Left renal pelvis (tissue), 4 donors: ENCODE measurements around the gene CCNI2. TPM values are rescaled to one million over a fixed set of nuclear protein-coding genes. Genes with fewer than 3 reads are reported as not detected.

Experiments used
- DNase-seq, 4 donors: peaks; one replicate each; pipeline ENCODE4 v3.0.0-alpha.2; 2013; ENCODE audit warnings: low read depth in 4 of 4, low spot score in 3 of 4
- polyA plus RNA-seq, 4 donors: library from polyadenylated mRNA; unstranded; fragments of 120-200 nt; gene quantifications; one replicate each; pipeline ENCODE4 v1.2.1, GENCODE V29; 2013; ENCODE audit not compliant: insufficient read length in 4 of 4

CCNI2 gene, protein sequence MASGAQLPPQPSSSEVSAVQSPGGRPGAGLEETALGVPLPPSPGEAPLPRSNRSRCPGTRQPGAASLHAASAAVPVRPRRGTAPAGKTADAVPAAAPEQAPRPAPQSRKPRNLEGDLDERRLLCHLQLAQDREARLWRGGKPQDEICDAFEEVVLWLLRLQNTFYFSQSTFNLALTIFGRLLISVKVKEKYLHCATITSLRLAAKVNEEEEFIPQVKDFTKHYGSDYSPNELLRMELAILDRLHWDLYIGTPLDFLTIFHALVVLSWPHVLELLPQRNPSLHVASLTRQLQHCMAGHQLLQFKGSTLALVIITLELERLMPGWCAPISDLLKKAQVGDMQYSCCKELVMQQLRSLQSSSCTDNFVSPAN
- polyA plus RNA-seq: 1 to 10 TPM; 1.1 to 3.8 (median 3.5) TPM

GRCh38 chr5:132746954-132747615 lies at the start of gene CCNI2:
Gene CCNI2 (plus strand): TSS chr5:132747426. CDS start chr5:132747496, 70 bp downstream.
- DNase-seq: no peak

DNA sequence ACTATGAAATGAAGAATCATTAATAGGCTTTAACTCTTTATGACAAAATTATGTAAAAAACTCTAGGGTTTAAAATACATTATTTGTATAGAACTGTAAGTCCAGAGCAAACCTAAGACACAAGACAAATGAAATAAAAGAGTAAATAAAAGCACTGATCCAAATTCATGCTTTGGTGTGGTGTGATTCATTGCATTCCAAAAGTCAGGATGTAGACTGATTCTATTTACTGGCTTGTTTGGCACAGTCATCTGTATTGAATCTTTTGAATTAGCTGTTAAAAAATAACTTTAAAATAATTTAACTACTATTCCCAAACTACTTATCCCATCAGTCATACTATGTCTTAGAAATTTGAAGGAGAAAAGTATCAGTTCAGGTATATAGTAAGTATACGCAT lies 42.4 kb upstream of the CCNI2 start:
- DNase-seq: no peak

DNA sequence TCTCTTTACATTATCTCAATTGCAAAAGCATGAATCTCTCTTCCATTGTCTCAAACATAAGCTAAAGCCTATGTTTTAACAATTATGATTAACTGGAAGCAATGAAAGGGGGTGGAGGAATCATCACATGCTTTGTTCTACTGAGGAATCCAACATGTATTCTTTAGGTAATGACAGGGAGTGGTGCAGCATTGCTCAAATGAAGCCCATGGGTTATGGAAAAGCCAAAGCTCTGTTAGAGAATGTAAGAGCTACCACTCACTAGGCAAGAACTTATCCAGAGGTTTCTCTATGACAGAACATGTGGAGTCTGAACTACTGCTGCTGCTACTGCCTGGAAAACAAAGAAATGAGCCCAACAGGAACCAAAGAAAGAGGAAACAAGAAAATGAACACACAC lies 38.6 kb upstream of the CCNI2 start:
- no peak for DNase-seq

GRCh38 chr5:132714456-132715307 lies 32.5 kb upstream of the CCNI2 start:
- DNase-seq: no peak

- DNase-seq: no peak
These were observed 28.5 kb upstream of the CCNI2 start for GRCh38 chr5:132718544-132719312.

GRCh38 chr5:132725745-132726144 lies 21.5 kb upstream of the CCNI2 start:
- no peak for DNase-seq

DNA sequence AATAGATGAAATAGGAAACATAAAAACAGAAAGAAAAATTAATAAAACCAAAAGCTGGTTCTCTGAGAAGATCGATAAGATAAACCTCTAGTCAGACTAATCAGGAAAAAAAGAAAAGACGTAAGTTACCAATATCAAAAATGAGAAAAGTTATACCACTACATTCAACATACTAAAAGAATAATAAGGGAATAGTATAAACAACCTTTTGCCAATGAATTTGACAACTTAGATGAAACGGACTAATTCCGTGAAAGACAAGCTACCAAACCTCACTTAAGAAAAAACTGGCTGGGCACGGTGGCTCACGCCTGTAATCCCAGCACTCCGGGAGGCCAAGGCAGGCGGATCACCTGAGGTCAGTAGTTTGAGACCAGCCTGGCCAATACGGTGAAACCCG lies 17.3 kb upstream of the CCNI2 start:
- DNase-seq: no peak

DNA sequence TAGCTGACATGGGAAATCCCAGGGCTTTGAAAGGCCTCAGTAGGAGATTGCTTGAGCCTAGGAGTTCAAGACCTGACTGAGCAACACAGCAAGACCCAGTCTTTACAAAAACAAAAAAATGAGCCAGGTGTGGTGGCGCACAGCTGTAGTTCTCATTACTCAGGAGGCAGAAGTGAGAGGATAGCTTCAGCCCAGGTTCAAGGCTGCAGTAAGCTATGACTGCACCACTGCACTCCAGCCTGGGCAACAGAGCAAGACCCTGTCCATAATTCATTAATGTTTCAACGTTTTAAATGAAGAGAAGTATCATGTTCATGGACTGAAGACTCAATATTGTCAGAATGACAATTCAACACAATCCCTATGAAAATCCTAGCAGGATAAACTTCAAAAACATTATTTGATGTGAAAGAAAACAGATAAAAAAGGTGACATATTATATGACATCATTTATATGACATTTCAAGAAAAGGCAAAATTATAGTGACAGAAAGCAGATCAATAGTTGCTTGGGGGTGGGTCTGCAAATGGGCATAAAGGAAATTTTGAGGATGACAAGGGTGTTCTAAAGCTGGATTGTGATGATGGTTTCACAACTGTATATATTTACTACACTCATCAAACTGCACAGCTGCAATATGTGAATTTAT lies 13.6 kb upstream of the CCNI2 start:
- no peak for DNase-seq

DNA sequence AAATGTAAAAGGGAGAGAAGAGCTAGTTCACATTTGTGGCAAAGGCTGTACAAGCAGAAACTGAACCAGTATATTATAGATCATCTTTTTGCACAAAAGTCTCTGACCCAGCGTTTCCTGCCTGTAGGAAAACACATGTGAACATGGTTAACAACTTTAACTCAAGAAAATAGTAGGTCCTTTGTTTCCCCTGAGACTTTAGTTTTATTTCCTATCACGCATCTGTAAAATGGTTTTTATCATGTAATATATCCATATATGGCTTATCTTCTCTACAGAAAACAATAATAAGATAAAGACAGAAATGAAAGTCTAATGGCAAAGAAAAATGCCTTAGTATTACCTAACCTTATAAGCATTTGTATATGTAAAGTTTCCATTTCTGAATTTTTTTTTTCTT lies 12.5 kb upstream of the CCNI2 start:
- no peak for DNase-seq

DNA sequence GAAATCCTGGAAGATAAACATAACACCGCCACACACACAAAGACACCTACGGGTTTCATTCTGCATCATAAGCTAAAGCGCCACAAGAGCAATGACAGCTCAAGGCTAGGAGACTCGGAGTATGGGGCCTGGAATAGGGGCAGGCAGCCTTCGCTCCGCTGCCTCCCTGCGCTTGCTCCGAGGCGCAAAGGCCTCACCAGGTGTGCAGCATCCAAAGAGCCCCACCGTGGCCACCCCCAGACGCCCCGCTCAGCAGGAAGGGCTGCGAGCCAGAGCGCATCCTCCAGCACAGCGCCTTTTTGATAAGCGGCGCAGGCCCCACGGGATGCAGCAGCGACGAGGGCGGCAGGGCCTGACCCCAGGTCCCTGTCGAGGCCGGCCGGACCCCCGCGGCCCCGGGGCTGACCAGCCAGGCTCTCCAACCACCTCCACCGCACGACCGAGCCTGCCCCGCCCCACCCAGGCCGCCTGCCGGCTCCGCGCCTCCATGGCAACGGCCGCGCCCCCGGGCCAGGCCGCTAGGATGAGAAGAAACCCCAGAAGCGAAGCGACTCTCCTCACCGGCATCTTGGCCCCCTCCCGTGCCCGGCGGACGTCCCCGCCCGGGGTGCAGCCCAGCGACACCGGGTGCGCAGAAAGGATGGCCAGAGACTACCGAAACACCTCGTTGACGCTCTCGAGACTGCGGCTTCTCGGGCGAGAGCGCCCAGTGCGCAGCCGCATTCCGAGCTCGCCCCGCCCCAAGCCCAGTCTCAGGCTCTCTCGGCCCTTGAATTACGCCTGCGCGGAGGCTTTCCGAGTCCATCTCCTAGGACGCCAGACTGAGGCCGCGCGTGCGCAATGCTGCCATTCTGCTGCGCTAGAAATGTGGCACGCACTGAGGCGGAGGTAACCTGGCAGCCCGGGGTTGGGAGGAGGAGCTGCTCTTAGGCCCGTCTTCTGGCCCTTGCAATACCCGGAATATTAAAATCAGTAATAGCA lies 10.1 kb upstream of the CCNI2 start, which contains the start of gene KIF3A:
KIF3A (minus strand) TSS at position 694 of the 981 bp plus-strand sequence; CDS start at position 567, 127 bp downstream.
- DNase-seq: peak; percentile 74 to 84 (median 78)

DNA sequence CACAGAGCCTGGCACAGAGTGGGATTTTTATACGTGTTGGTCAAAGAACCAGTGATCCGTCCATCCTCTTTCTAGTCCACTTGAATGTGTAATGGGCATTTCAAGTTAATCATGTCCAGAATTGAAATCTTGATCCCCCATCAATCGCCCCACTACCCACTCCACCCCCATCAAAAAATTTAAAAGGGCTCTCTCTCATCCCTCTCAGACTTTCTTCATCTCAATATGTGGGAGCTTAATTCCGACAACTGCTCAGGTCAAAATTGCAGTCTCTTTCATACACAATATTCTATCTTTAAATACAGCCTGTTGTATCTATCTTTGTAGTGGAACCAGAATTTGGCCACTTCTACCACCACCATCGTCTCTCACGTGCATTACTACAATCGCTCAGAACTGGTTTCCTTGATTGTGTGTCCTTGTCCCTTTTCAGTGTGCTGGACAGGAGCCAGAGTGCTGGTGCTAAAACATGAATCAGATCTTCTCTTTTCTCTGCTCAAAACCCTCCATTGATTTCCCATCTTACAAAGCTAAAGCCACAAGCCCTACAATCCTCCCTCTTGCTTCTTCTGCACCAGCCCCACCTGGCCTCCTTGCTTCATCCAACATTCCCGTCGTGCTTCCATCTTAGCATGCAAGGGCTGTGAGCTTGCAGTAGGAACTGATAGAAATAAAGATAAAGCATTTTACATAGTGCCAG lies 9.1 kb upstream of the CCNI2 start:
- DNase-seq: no peak

GRCh38 chr5:132739232-132739631 lies 8.0 kb upstream of the CCNI2 start:
- DNase-seq: no peak

DNA sequence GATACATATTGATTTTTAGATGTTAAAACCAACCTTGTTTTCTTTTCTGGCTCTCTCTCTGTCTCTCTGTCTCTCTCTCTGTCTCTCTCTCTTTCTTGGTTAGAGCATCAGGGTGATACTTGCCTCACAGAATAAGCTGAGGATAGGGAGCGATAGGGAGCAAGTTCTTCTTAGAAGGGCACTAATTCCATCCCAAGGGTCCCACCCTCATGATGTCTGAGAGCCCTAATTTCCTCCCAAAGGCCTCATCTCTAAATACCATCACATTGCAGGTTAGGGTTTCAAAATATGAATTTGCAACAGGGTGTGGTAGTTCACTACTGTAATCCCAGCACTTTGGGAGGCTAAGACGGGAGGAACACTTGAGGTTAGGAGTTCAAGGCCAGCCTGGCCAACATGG lies 5.1 kb upstream of the CCNI2 start:
- no peak for DNase-seq

GRCh38 chr5:132742626-132743025 lies 4.6 kb upstream of the CCNI2 start:
- DNase-seq: no peak

DNA sequence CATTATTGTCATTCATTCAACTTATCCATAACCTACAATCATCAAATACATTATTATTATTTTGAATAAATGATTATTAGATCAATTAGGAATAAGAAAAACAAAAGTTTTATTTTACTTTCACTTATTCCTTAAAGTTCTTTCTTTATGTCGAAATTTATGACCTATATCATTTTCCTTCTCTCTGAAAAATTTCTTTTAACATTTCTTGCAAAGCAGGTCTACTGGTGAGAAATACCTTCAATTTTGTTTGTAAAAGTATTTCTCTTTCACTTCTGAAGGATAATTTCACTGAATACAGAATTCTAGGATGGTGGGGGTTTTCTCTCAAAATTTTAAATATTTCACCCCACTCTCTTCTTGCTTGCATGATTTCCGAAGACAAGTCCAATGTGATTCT lies 2.6 kb upstream of the CCNI2 start:
- DNase-seq: no peak

DNA sequence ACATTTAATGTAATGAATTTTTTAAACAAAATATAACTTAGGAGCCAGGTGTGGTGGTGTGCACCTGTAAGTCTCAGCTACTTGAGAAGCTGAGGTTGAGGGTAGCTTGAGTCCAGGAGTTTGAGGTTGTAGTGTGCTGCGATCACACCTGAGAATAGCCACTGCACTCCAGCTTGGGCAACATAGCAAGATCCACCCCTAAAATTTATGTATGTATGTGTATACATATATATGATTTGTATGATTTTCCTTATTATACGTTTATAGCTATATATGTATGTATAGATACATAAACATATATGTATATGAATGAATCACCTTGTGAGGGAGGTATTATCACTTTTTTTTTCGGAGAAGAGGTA lies 653 bp upstream of the CCNI2 start:
- DNase-seq: no peak

DNA sequence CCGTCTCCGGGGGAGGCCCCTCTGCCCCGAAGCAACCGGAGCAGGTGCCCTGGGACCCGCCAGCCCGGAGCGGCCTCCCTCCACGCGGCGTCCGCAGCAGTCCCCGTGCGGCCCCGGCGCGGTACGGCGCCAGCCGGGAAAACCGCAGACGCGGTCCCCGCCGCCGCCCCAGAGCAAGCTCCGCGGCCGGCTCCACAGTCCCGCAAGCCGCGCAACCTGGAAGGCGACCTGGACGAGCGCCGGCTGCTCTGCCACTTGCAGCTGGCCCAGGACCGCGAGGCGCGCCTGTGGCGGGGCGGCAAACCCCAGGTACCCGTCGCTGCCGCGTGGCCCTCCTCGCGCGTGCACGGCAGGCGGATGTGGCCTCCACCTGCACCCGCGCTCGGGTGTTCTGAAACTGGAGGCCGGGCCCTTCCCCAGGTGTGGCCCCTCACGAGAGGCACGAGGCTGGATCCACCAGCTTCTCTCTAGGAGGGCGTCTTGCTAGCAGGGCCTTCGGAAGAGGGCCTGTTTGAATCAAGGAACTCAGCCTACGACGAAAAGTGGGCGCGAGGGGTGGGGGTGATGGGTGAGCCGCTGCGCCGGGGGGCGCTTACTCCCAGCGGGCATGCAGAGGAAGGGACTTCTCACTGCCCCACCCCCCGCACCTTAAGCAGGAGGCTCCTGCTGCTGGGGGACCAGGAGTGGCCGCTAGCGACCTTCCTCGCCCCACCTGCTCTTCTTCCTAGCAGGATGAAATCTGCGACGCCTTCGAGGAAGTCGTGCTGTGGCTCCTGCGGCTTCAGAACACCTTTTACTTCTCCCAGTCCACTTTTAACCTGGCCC lies 602 bp downstream of the CCNI2 start:
- DNase-seq: no peak
